ENCODE data around the gene CLDN34. TPM values are rescaled to one million over a fixed set of nuclear protein-coding genes. Genes with fewer than 3 reads are reported as not detected.

The CLDN34 gene
- total and polyA plus RNA-seq, 12 donors: not detected

DNA sequence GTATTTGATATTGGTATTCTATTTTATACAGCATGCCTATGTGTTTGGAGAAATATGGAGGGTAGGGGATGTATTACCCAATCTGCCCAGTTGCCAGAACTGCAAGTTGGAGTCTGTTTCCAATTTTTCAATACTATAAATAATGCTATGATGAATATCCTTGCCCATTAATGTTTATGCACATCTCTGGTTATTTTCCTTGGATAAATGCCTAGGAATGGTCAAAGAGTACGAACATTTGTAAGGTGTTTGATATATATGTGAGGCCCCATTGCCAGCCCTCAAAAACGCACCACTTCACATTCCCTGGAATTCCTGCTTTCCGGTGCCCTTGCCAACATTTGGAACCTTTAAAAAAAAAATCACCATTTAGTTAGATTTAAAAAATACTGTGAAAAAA is 34.3 kb downstream of the CLDN34 start:
- intact Hi-C loops (cut with DNase I): no loop called here
- H3K36me3 ChIP-seq: no peaks in the 10 kb centered on the region
- DNase-seq (no peak), ATAC-seq (no peak)
- WGBS, 2 donors: 92 to 95% methylated on average over 3 of the region's 3 CpGs
- no peak overlapping the region for H3K27ac ChIP-seq
- no peaks in the 10 kb centered on the region for H3K4me1 ChIP-seq
- H3K4me3 ChIP-seq: no peak overlapping the region
- TF ChIP-seq CTCF (IDR thresholded peaks at IDR 0.05): no peak
- H3K9me3 ChIP-seq: no peaks in the 10 kb centered on the region
- H3K27me3 ChIP-seq: peaks cover 0 to 8% (median 0%) of the 10 kb centered on the region in 7 donors

DNA sequence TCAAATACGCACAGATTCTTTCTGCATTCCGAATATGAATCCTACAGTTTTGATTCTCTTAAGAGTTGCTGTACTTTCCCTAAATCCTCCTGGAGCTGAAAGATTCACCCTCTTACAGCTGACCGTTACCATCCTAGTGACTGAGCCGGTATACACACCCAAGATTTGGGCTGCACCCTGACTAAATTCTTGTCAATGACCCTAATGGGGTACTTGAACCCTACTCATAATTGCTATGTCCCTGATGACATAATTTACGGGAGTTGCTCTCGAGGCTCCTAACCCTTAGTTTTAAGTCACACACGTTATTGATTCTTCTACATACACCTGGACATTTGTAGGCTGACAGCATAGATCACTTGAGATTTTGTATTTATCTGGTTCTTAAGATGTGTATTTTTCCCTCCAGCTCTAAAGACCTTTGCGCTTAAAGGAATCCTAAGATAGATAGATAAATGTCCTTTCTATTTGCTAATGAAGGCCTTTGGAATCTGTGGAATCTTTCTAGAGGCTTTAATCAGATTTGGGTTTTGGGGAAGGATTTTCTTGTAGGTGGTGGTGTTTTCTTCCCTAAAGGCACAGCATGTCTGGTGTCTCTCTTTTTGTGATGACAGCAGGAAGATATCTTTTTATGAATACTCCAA is 37.8 kb downstream of the CLDN34 start:
- DNase-seq (no peak), ATAC-seq (no peak)
- H3K27ac ChIP-seq: no peak overlapping the region
- H3K27me3 ChIP-seq: peaks cover 0 to 14% (median 0%) of the 10 kb centered on the region in 7 donors
- no peaks in the 10 kb centered on the region for H3K36me3 ChIP-seq
- no peaks in the 10 kb centered on the region for H3K9me3 ChIP-seq
- no peak overlapping the region for H3K4me3 ChIP-seq
- 96 to 99% methylated on average over 8 of the region's 8 CpGs for WGBS, 2 donors
- peaks cover 0 to 6% (median 5%) of the 10 kb centered on the region in 9 donors for H3K4me1 ChIP-seq
- intact Hi-C loops (cut with DNase I): loop anchor here in 1 of 10 donors (5.0 kb wide), 1 partner anchor 107 kb away; no protein-coding TSS in a partner anchor
- TF ChIP-seq CTCF (IDR thresholded peaks at IDR 0.05): no peak

DNA sequence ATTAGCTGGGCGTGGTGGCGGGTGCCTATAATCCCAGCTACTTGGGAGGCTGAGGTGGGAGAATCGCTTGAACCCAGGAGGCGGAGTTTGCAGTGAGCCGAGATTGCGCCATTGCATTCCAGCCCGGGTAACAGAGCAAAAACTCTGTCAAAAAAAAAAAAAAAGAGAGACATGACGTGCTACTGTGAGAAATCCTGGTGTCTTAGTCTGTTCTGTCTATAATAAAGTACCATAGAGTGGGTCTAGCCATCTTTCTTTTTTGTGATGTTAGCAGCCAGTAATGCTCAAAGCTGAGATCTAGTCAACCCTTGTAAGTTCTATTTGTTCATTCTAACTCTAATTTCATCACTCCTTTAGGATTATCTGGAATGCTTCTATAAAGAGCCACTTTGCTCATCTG is 38.9 kb downstream of the CLDN34 start:
- WGBS, 2 donors: 89 to 95% methylated on average over 8 of the region's 8 CpGs
- H3K36me3 ChIP-seq: no peaks in the 10 kb centered on the region
- ATAC-seq (no peak), DNase-seq (no peak)
- H3K4me3 ChIP-seq: no peak overlapping the region
- TF ChIP-seq CTCF (IDR thresholded peaks at IDR 0.05): no peak
- H3K9me3 ChIP-seq: no peaks in the 10 kb centered on the region
- intact Hi-C loops (cut with DNase I): loop anchor here in 1 of 10 donors (5.0 kb wide), 1 partner anchor 106 kb away; no protein-coding TSS in a partner anchor
- H3K4me1 ChIP-seq: peaks cover 0 to 16% (median 9%) of the 10 kb centered on the region in 9 donors
- H3K27me3 ChIP-seq: peaks cover 0 to 15% (median 0%) of the 10 kb centered on the region in 7 donors
- H3K27ac ChIP-seq: no peak overlapping the region

- intact Hi-C loops (cut with DNase I): loop anchor here in 1 of 10 donors (5.0 kb wide), 1 partner anchor 106 kb away; no protein-coding TSS in a partner anchor
- peak overlapping the region in 4 of 10 donors; percentile 9 to 53 (median 20) for H3K27ac ChIP-seq
- DNase-seq (no peak), ATAC-seq (peak in 6 of 8 donors; percentile 34 to 72 (median 50))
- H3K36me3 ChIP-seq: no peaks in the 10 kb centered on the region
- H3K4me3 ChIP-seq: no peak overlapping the region
- peaks cover 0 to 12% (median 0%) of the 10 kb centered on the region in 7 donors for H3K27me3 ChIP-seq
- H3K4me1 ChIP-seq: peaks cover 0 to 21% (median 9%) of the 10 kb centered on the region in 9 donors
- WGBS, 2 donors: 63 to 74% methylated on average over 4 of the region's 4 CpGs
- no peak for TF ChIP-seq CTCF (IDR thresholded peaks at IDR 0.05)
- no peaks in the 10 kb centered on the region for H3K9me3 ChIP-seq
These were observed 39.6 kb downstream of the CLDN34 start for GRCh38 chrX:10006770-10007169.

Measured in heart right ventricle (tissue), 16 donors.